Endodermal cell (in vitro differentiated cells): ENCODE results near the gene SNAP29. TPM values are rescaled to one million over a fixed set of nuclear protein-coding genes. Genes with fewer than 3 reads are reported as not detected.
A peak's percentile ranks its signal among the peaks of the same experiment; 100 is the strongest.

ENCODE experiments used
- DNase-seq: peaks from one replicate; pipeline ENCODE4 v3.0.0-alpha.2; 2017
- H3K27ac ChIP-seq: 2 replicates; pipeline ENCODE4 v1.5.1; 2013; ENCODE audit warnings: mild to moderate bottlenecking, low read depth, low read length, moderate library complexity
- H3K27me3 ChIP-seq: 2 replicates; pipeline ENCODE4 v1.6.1; 2013; ENCODE audit warnings: mild to moderate bottlenecking, low read length, moderate library complexity; ENCODE audit not compliant: insufficient read depth, control insufficient read depth, poor library complexity, severe bottlenecking
- H3K36me3 ChIP-seq: 2 replicates; pipeline ENCODE4 v1.7.0; 2013; ENCODE audit warnings: mild to moderate bottlenecking, low read length, moderate library complexity; ENCODE audit not compliant: control insufficient read depth, insufficient read depth
- H3K4me1 ChIP-seq: one replicate; pipeline ENCODE4 v1.7.0; 2013; ENCODE audit warnings: low read length; ENCODE audit not compliant: control insufficient read depth, insufficient read depth
- H3K4me3 ChIP-seq: 2 replicates; pipeline ENCODE4 v1.5.1; 2013; ENCODE audit warnings: mild to moderate bottlenecking, low read length, moderate library complexity
- H3K9ac ChIP-seq: 2 replicates; pipeline ENCODE4 v1.6.1; 2013; ENCODE audit warnings: mild to moderate bottlenecking, low read length, moderate library complexity; ENCODE audit not compliant: poor library complexity, severe bottlenecking; ENCODE audit errors: extremely low read depth
- H3K9me3 ChIP-seq: 2 replicates; pipeline ENCODE4 v1.6.1; 2013; ENCODE audit warnings: mild to moderate bottlenecking, low read length, moderate library complexity; ENCODE audit not compliant: control insufficient read depth
- H3K27ac Mint-ChIP-seq: 2 replicates; pipeline ENCODE4 v1.8.0; 2020; ENCODE audit warnings: mixed read lengths
- H3K27me3 Mint-ChIP-seq: 2 replicates; pipeline ENCODE4 v1.8.0; 2021; ENCODE audit warnings: mild to moderate bottlenecking, mixed read lengths; ENCODE audit not compliant: insufficient read depth
- H3K36me3 Mint-ChIP-seq: 2 replicates; pipeline ENCODE4 v1.8.0; 2020; ENCODE audit warnings: low read depth, mixed read lengths
- H3K4me1 Mint-ChIP-seq: 2 replicates; pipeline ENCODE4 v1.8.0; 2020; ENCODE audit warnings: mixed read lengths
- H3K4me3 Mint-ChIP-seq: 2 replicates; pipeline ENCODE4 v1.8.0; 2020; ENCODE audit warnings: mild to moderate bottlenecking, moderate library complexity, mixed read lengths
- H3K9me3 Mint-ChIP-seq: 2 replicates; pipeline ENCODE4 v1.8.0; 2020; ENCODE audit warnings: mild to moderate bottlenecking, mixed read lengths
- CTCF ChIP-seq: fragments of 200-600 bp; sonication (generic); conservative IDR thresholded peaks from 2 replicates; pipeline ENCODE4 v1.5.0; 2021; ENCODE audit warnings: antibody characterized with exemption, mild to moderate bottlenecking
- WGBS, 2 experiments: methylation state at CpG; one replicate each; pipeline versions ENCODE4 v1.1.5 to v1.1.7; 2013; ENCODE audit warnings: missing lambda C conversion rate in 2 of 2, mixed read lengths in 1 of 2; ENCODE audit not compliant: insufficient coverage in 1 of 2, insufficient read length in 1 of 2; 5-methylcytosine and 5-hydroxymethylcytosine counted together
- long read RNA-seq, 4 experiments: library from polyadenylated mRNA in 2 of 4; library from RNA in 1 of 4; library from capped mRNA in 1 of 4; stranded (forward) in 3 of 4; unstranded in 1 of 4; transcript quantifications; one replicate each; pipeline ENCODE4 v2.0.0, GENCODE V29; 2020 to 2021; ENCODE audit warnings: inconsistent platforms in 1 of 4
- polyA plus RNA-seq, 2 experiments: library from polyadenylated mRNA; stranded (reverse); fragments of 50-300 nt; gene quantifications; one replicate each; pipeline ENCODE4 v1.2.3, GENCODE V29; 2013
- total RNA-seq, 2 donors: library from RNA; stranded (reverse); fragmentation: NEBNext Ultra II Directional in 1 of 2; extraction: Animal tissue kit (Norgen Biotek cat#: 25700) in 1 of 2; gene quantifications; 2 replicates in 1 of 2; 3 replicates in 1 of 2; pipeline ENCODE4 v1.2.1, GENCODE V29; 2021

Gene SNAP29
- total RNA-seq: 10 to 100 TPM; 16.5 to 21.8 TPM
- polyA plus RNA-seq (2013, experiment 1 of 2): 17.1 TPM
- 18.4 TPM for polyA plus RNA-seq (2013, experiment 2 of 2)
- long read RNA-seq, experiment 1, full-length matches to known transcripts: 16 of 18 reads
- long read RNA-seq, experiment 1, partial matches to known transcripts: 1 of 18 reads
- long read RNA-seq, experiment 1, other reads (novel, unspliced or antisense): 1 of 18 reads
- long read RNA-seq, experiment 2, full-length matches to known transcripts: 41 of 45 reads
- long read RNA-seq, experiment 2, partial matches to known transcripts: 1 of 45 reads
- long read RNA-seq, experiment 2, other reads (novel, unspliced or antisense): 3 of 45 reads
- long read RNA-seq, experiment 3, full-length matches to known transcripts: 48 of 50 reads
- long read RNA-seq, experiment 3, partial matches to known transcripts: 0 of 50 reads
- long read RNA-seq, experiment 3, other reads (novel, unspliced or antisense): 2 of 50 reads
- long read RNA-seq, experiment 4, full-length matches to known transcripts: 40 of 43 reads
- long read RNA-seq, experiment 4, partial matches to known transcripts: 1 of 43 reads
- long read RNA-seq, experiment 4, other reads (novel, unspliced or antisense): 2 of 43 reads

- WGBS, 2 experiments: 1 to 4% methylated on average over 35 to 100 of the region's 100 CpGs
- TF ChIP-seq CTCF: peak; percentile 30
- Histone ChIP-seq H3K27ac (peak within 1 kb of the TSS; percentile 87), H3K9ac (peak within 1 kb of the TSS; percentile 66), H3K9me3 (no peaks in the 10 kb centered on the region), H3K4me3 (peak within 1 kb of the TSS; percentile 83), H3K27me3 (no peaks in the 10 kb centered on the region), H3K4me1 (peaks cover 3% of the 10 kb centered on the region), H3K36me3 (peaks cover 11% of the 10 kb centered on the region)
- peak; percentile 99 for DNase-seq
- peak within 1 kb of the TSS; percentile 83 for H3K4me3 Mint-ChIP-seq
- peak within 1 kb of the TSS; percentile 90 for H3K27ac Mint-ChIP-seq
- H3K9me3 Mint-ChIP-seq: no peaks in the 10 kb centered on the region
- peaks cover 10% of the 10 kb centered on the region for H3K36me3 Mint-ChIP-seq
- H3K27me3 Mint-ChIP-seq: no peaks in the 10 kb centered on the region
- H3K4me1 Mint-ChIP-seq: peaks cover 17% of the 10 kb centered on the region
These were observed at the start of gene SNAP29, which contains the start of gene PI4KA for GRCh38 chr22:20858615-20859416. Gene SNAP29 (plus strand): TSS chr22:20859007. CDS start chr22:20859111, 104 bp downstream. Gene PI4KA (minus strand): TSS chr22:20858811. CDS start chr22:20858725, 86 bp downstream.

GRCh38 chr22:20809538-20810185 lies 49.1 kb upstream of the SNAP29 start:
- no peak overlapping the region for H3K4me3 Mint-ChIP-seq
- Histone ChIP-seq H3K9me3 (no peaks in the 10 kb centered on the region), H3K4me1 (no peaks in the 10 kb centered on the region), H3K36me3 (peaks cover 71% of the 10 kb centered on the region), H3K27me3 (no peaks in the 10 kb centered on the region), H3K4me3 (no peak overlapping the region), H3K9ac (no peak overlapping the region), H3K27ac (no peak overlapping the region)
- no peak for TF ChIP-seq CTCF
- H3K27me3 Mint-ChIP-seq: no peaks in the 10 kb centered on the region
- peaks cover 68% of the 10 kb centered on the region for H3K36me3 Mint-ChIP-seq
- 87 to 89% methylated on average over 5 to 6 of the region's 6 CpGs for WGBS, 2 experiments
- H3K9me3 Mint-ChIP-seq: no peaks in the 10 kb centered on the region
- peaks cover 5% of the 10 kb centered on the region for H3K4me1 Mint-ChIP-seq
- DNase-seq: no peak
- H3K27ac Mint-ChIP-seq: no peak overlapping the region

GRCh38 chr22:20810645-20811044 lies 48.2 kb upstream of the SNAP29 start:
- Histone ChIP-seq H3K4me3 (no peak overlapping the region), H3K36me3 (peaks cover 65% of the 10 kb centered on the region), H3K9me3 (no peaks in the 10 kb centered on the region), H3K9ac (no peak overlapping the region), H3K4me1 (no peaks in the 10 kb centered on the region), H3K27ac (no peak overlapping the region), H3K27me3 (no peaks in the 10 kb centered on the region)
- TF ChIP-seq CTCF: no peak
- Mint-ChIP-seq H3K27me3 (no peaks in the 10 kb centered on the region), H3K4me1 (peaks cover 5% of the 10 kb centered on the region), H3K27ac (no peak overlapping the region), H3K36me3 (peaks cover 61% of the 10 kb centered on the region), H3K9me3 (no peaks in the 10 kb centered on the region), H3K4me3 (no peak overlapping the region)
- WGBS, 2 experiments: 88 to 96% methylated on average over 7 to 9 of the region's 9 CpGs
- no peak for DNase-seq
